Left lung (tissue), 10 donors: ENCODE measurements around the gene RNASE8. TPM values are rescaled to one million over a fixed set of nuclear protein-coding genes. Genes with fewer than 3 reads are reported as not detected.

Experiments used
- ATAC-seq: fragments of 200-7000 bp; cut with Tn5 transposase; one replicate; pipeline ENCODE4 v1.9.1; 2020; ENCODE audit warnings: moderate library complexity
- DNase-seq, 4 donors: peaks; one replicate each; pipeline ENCODE4 v3.0.0-alpha.2; 2013 to 2020
- H3K27ac ChIP-seq, 2 donors: fragments of 200-600 bp; sonication (generic) in 1 of 2; one replicate each; pipeline versions ENCODE4 v1.5.0 to v1.8.0; 2020 to 2021
- H3K27me3 ChIP-seq, 2 donors: fragments of 200-600 bp; sonication (generic) in 1 of 2; one replicate each; pipeline versions ENCODE4 v1.5.0 to v1.8.0; 2020 to 2021
- H3K36me3 ChIP-seq, 2 donors: fragments of 200-600 bp; sonication (generic) in 1 of 2; one replicate each; pipeline versions ENCODE4 v1.5.0 to v1.8.0; 2020 to 2021
- H3K4me1 ChIP-seq, 2 donors: fragments of 200-600 bp; one replicate each; pipeline ENCODE4 v1.8.0; 2021
- H3K4me3 ChIP-seq, 2 donors: fragments of 200-600 bp; sonication (generic) in 1 of 2; one replicate each; pipeline versions ENCODE4 v1.5.0 to v1.8.0; 2020 to 2021; ENCODE audit warnings: mild to moderate bottlenecking in 1 of 2
- H3K9me3 ChIP-seq, 2 donors: fragments of 200-600 bp; sonication (generic) in 1 of 2; one replicate each; pipeline versions ENCODE4 v1.5.0 to v1.8.0; 2020 to 2021
- CTCF ChIP-seq, 2 donors: fragments of 200-600 bp; sonication (generic) in 1 of 2; IDR thresholded peaks; one replicate each; pipeline versions ENCODE4 v1.5.0 to v1.8.0; 2021; ENCODE audit warnings: antibody characterized with exemption in 2 of 2
- intact Hi-C, 2 donors: fragments of 100-400 bp; cut with DNase I; formaldehyde crosslinking; loops; one replicate each; pipeline versions ENCODE4 v1.11.2 to v1.14.2; 2022
- microRNA-seq, 2 donors: library from miRNA; unstranded; fragments of <30 nt; microRNA quantifications; one replicate each; pipeline ENCODE4, GENCODE V29; 2019
- polyA plus RNA-seq, 6 donors: library from polyadenylated mRNA; unstranded; fragments of 120-200 nt; gene quantifications; one replicate each; pipeline ENCODE4 v1.2.1, GENCODE V29; 2013; ENCODE audit not compliant: insufficient read length in 6 of 6
- total RNA-seq, 2 donors: library from RNA; stranded (reverse); fragmentation: NEBNext Ultra II Directional; extraction: Animal tissue kit (Norgen Biotek cat#: 25700); gene quantifications; one replicate each; pipeline ENCODE4 v1.2.1, GENCODE V29; 2021
- donor health status: DM: no; HTN: yes; CAD: no.
- donor health status: DM: no; HTN: no; CAD: no.

RNASE8 gene
- total and polyA plus RNA-seq, 8 donors = 0.21 to 0.31 TPM; not detected in 6

DNA sequence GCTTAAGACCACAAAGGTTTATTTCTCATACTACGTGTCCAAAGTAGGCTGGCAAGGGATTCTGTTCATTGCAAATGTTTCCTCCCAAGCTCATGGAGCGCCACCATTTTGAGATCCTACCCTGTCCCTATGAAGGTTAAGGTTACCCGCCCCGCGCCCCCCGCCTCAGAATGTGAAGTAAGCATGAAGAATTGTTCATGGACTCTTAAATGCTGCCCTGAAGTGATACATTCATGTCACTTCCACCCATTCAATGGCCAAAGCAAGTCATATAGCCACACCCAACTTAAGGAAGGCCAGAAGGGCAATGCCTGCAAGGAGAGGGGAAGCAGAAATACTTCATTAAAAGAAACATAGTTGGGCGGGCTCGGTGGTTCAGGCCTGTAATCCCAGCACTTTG, 47.5 kb downstream of the RNASE8 start:
- no peaks in the 10 kb centered on the region for H3K9me3 ChIP-seq
- peak overlapping the region; percentile 97 to 98 for H3K27ac ChIP-seq
- TF ChIP-seq CTCF (IDR thresholded peaks at IDR 0.05) = no peak
- ATAC-seq = no peak
- peaks cover 19 to 42% of the 10 kb centered on the region in 2 donors for H3K4me1 ChIP-seq
- H3K36me3 ChIP-seq = no peaks in the 10 kb centered on the region
- intact Hi-C loops = no loop called here
- no peaks in the 10 kb centered on the region for H3K27me3 ChIP-seq
- no peak for DNase-seq
- H3K4me3 ChIP-seq = peak overlapping the region in 1 of 2 donors; percentile 71

GRCh38 chr14:21106176-21106497, 48.5 kb downstream of the RNASE8 start:
- no peak overlapping the region for H3K4me3 ChIP-seq
- no peaks in the 10 kb centered on the region for H3K36me3 ChIP-seq
- DNase-seq (no peak), ATAC-seq (no peak)
- TF ChIP-seq CTCF (IDR thresholded peaks at IDR 0.05) = no peak
- H3K9me3 ChIP-seq = no peaks in the 10 kb centered on the region
- H3K27me3 ChIP-seq = no peaks in the 10 kb centered on the region
- intact Hi-C loops = no loop called here
- peak overlapping the region; percentile 97 to 98 for H3K27ac ChIP-seq
- H3K4me1 ChIP-seq = peaks cover 19 to 42% of the 10 kb centered on the region in 2 donors

GRCh38 chr14:21106498-21107282, 49.1 kb downstream of the RNASE8 start:
- peak; percentile 68 to 87 (median 85) for DNase-seq
- Histone ChIP-seq H3K27ac (peak overlapping the region; percentile 97 to 98), H3K9me3 (no peaks in the 10 kb centered on the region), H3K4me3 (no peak overlapping the region), H3K36me3 (no peaks in the 10 kb centered on the region), H3K27me3 (no peaks in the 10 kb centered on the region), H3K4me1 (peaks cover 19 to 42% of the 10 kb centered on the region in 2 donors)
- intact Hi-C loops = no loop called here
- TF ChIP-seq CTCF (IDR thresholded peaks at IDR 0.05) = peak; percentile 75 to 79
- peak; percentile 35 for ATAC-seq

DNA sequence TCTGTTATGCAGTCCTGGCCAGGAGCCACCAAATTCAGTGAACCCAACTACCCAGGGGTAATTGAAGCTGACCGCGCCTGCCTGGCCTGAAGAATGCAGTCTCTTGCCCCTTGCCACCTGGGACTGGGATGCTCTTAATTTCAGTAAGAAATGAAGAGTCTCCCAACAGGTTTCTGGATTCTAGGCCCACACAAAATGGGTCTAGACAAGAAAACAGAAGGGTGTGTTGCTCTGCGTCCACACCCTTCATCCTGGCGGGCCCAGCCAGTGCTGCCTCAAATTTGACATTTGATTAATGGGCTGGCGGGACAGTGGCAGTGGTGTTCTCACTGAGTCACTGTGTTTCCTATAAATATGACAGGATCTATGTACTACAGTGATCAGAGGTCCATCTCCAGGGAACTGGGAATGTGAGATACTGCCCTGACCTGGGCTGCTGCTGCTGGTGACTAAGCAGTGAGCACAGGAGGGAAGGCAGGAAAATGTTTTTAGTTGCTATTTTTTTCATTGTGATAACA, 49.7 kb downstream of the RNASE8 start:
- ATAC-seq = no peak
- no peaks in the 10 kb centered on the region for H3K36me3 ChIP-seq
- intact Hi-C loops = no loop called here
- H3K4me1 ChIP-seq = peaks cover 19 to 42% of the 10 kb centered on the region in 2 donors
- peak overlapping the region; percentile 97 to 98 for H3K27ac ChIP-seq
- no peaks in the 10 kb centered on the region for H3K27me3 ChIP-seq
- no peak for TF ChIP-seq CTCF (IDR thresholded peaks at IDR 0.05)
- H3K4me3 ChIP-seq = no peak overlapping the region
- H3K9me3 ChIP-seq = no peaks in the 10 kb centered on the region
- DNase-seq = no peak

Small RNAs within 50 kb of the gene (microRNA-seq; reads per million reads assigned to microRNA genes)
- gene MIR6717 = 0 reads per million in 2 donors

Other genes with a start within 250 kb of the RNASE8 start
- 1 to 10 TPM in 1 of 2 donors, not detected in 1; 1.1 TPM for gene RNASE3, start 166.4 kb upstream of the RNASE8 start, total RNA-seq
- gene RNASE3, start 166.4 kb upstream of the RNASE8 start, polyA plus RNA-seq = 1 to 10 TPM in 3 of 6 donors, under 1 TPM in 3; 0.33 to 1.9 (median 0.88) TPM
- gene RNASE2, start 102.3 kb upstream of the RNASE8 start, total RNA-seq = 10 to 100 TPM in 1 of 2 donors, 1 to 10 TPM in 1; 3.8 to 30.6 TPM
- 1 to 10 TPM in 4 of 6 donors, under 1 TPM in 2; 0.78 to 3.2 (median 1.8) TPM for gene RNASE2, start 102.3 kb upstream of the RNASE8 start, polyA plus RNA-seq
- 10 to 100 TPM; 38.6 to 61.3 TPM for gene METTL17, start 67.8 kb upstream of the RNASE8 start, total RNA-seq
- 100 to 1,000 TPM in 5 of 6 donors, 10 to 100 TPM in 1; 91.8 to 137 (median 120) TPM for gene METTL17, start 67.8 kb upstream of the RNASE8 start, polyA plus RNA-seq
- under 1 TPM in 1 of 2 donors, not detected in 1; 0.35 TPM for gene SLC39A2, start 58.5 kb upstream of the RNASE8 start, total RNA-seq
- under 1 TPM in 5 of 6 donors, not detected in 1; 0.10 to 0.50 (median 0.21) TPM for gene SLC39A2, start 58.5 kb upstream of the RNASE8 start, polyA plus RNA-seq
- 10 to 100 TPM; 25.6 to 44.2 TPM for gene NDRG2, start 32.8 kb upstream of the RNASE8 start, total RNA-seq
- 100 to 1,000 TPM; 126 to 158 (median 135) TPM for gene NDRG2, start 32.8 kb upstream of the RNASE8 start, polyA plus RNA-seq
- gene TPPP2, start 27.6 kb upstream of the RNASE8 start, total RNA-seq = not detected
- under 1 TPM in 5 of 6 donors, not detected in 1; 0.20 to 0.50 (median 0.22) TPM for gene TPPP2, start 27.6 kb upstream of the RNASE8 start, polyA plus RNA-seq
- gene RNASE13, start 23.0 kb upstream of the RNASE8 start, total RNA-seq = not detected
- under 1 TPM in 1 of 6 donors, not detected in 5; 0.13 TPM for gene RNASE13, start 23.0 kb upstream of the RNASE8 start, polyA plus RNA-seq
- gene RNASE7, start 15.5 kb upstream of the RNASE8 start, total RNA-seq = not detected
- under 1 TPM in 4 of 6 donors, not detected in 2; 0.14 to 0.24 (median 0.20) TPM for gene RNASE7, start 15.5 kb upstream of the RNASE8 start, polyA plus RNA-seq
- gene ARHGEF40, start 12.5 kb downstream of the RNASE8 start, total RNA-seq = 10 to 100 TPM; 34.7 to 41.5 TPM
- 10 to 100 TPM; 71.9 to 97.3 (median 82.5) TPM for gene ARHGEF40, start 12.5 kb downstream of the RNASE8 start, polyA plus RNA-seq
- 10 to 100 TPM; 33.7 to 40.8 TPM for gene ZNF219, start 40.8 kb downstream of the RNASE8 start, total RNA-seq
- 10 to 100 TPM; 30.5 to 45.4 (median 35.7) TPM for gene ZNF219, start 40.8 kb downstream of the RNASE8 start, polyA plus RNA-seq
- under 1 TPM; 0.58 to 0.85 TPM for gene TMEM253, start 43.2 kb downstream of the RNASE8 start, total RNA-seq
- gene TMEM253, start 43.2 kb downstream of the RNASE8 start, polyA plus RNA-seq = 1 to 10 TPM in 2 of 6 donors, under 1 TPM in 4; 0.61 to 1.5 (median 0.86) TPM
- not detected for gene OR5AU1, start 98.2 kb downstream of the RNASE8 start, total RNA-seq
- gene OR5AU1, start 98.2 kb downstream of the RNASE8 start, polyA plus RNA-seq = under 1 TPM; 0.04 to 0.49 (median 0.07) TPM
- 100 to 1,000 TPM; 377 to 427 TPM for gene HNRNPC, start 211.6 kb downstream of the RNASE8 start, total RNA-seq
- 100 to 1,000 TPM; 700 to 903 (median 829) TPM for gene HNRNPC, start 211.6 kb downstream of the RNASE8 start, polyA plus RNA-seq
- gene RPGRIP1, start 222.3 kb downstream of the RNASE8 start, total RNA-seq = 1 to 10 TPM in 1 of 2 donors, under 1 TPM in 1; 0.41 to 1.3 TPM
- under 1 TPM; 0.54 to 0.84 (median 0.64) TPM for gene RPGRIP1, start 222.3 kb downstream of the RNASE8 start, polyA plus RNA-seq